Body of pancreas (tissue), 4 donors: Measurements from ENCODE around the gene TTLL1.

Experiments used
- CTCF ChIP-seq, 7 experiments: fragments of 450-650 bp in 4 of 7; fragments of 200-600 bp in 3 of 7; sonication (generic) in 3 of 7; IDR thresholded peaks; one replicate each; pipeline ENCODE4 v1.5.1; 2016 to 2019; ENCODE audit warnings: antibody characterized with exemption in 7 of 7
- POLR2A ChIP-seq, 3 donors: fragments of 450-650 bp; IDR thresholded peaks; one replicate each; pipeline ENCODE4 v1.6.1; 2016; ENCODE audit warnings: antibody characterized with exemption in 3 of 3, mild to moderate bottlenecking in 2 of 3

- no peak for TF ChIP-seq POLR2A (IDR thresholded peaks at IDR 0.05)
- TF ChIP-seq CTCF (IDR thresholded peaks at IDR 0.05), result no peak
Measured at GRCh38 chr22:43018615-43019014, 70.6 kb downstream of the TTLL1 start.
